ENCODE data around the gene PRDM12.

Gene PRDM12

GRCh38 chr9:130668196-130668595, 3.8 kb downstream of the PRDM12 start:
- H3K9me3 ChIP-seq (replicated peaks in 1 of 11), result no peaks in the 10 kb centered on the region
- no peak overlapping the region for H3K4me2 ChIP-seq
- peaks cover 0 to 38% (median 20%) of the 10 kb centered on the region in 11 experiments; a peak in 15 of 22 replicates for H4K20me1 ChIP-seq
- H3K27ac ChIP-seq, result no peak overlapping the region
- H3K9ac ChIP-seq, result no peak overlapping the region
- H3K4me3 ChIP-seq, result no peak overlapping the region
- peaks cover 55 to 59% (median 57%) of the 10 kb centered on the region in 11 experiments for H3K27me3 ChIP-seq
- H3K36me3 ChIP-seq, result no peaks in the 10 kb centered on the region
- no peak for TF ChIP-seq Cebpa-rat (IDR thresholded peaks at IDR 0.05)
- H3K4me1 ChIP-seq, result peaks cover 0 to 10% (median 0%) of the 10 kb centered on the region in 10 experiments; a peak in 3 of 20 replicates

GRCh38 chr9:130668659-130669058, 4.3 kb downstream of the PRDM12 start:
- Histone ChIP-seq H3K4me1 (peaks cover 0 to 10% (median 0%) of the 10 kb centered on the region in 10 experiments; a peak in 2 of 20 replicates), H3K27me3 (peaks cover 50 to 55% (median 53%) of the 10 kb centered on the region in 11 experiments), H3K4me3 (no peak overlapping the region), H3K27ac (no peak overlapping the region), H4K20me1 (peaks cover 0 to 34% (median 16%) of the 10 kb centered on the region in 11 experiments; a peak in 15 of 22 replicates), H3K9me3 (replicated peaks in 1 of 11) (no peaks in the 10 kb centered on the region), H3K36me3 (no peaks in the 10 kb centered on the region), H3K4me2 (no peak overlapping the region), H3K9ac (no peak overlapping the region)
- no peak for TF ChIP-seq Cebpa-rat (IDR thresholded peaks at IDR 0.05)

GRCh38 chr9:130669965-130670364, 5.6 kb downstream of the PRDM12 start:
- no peak overlapping the region for H3K4me3 ChIP-seq
- H3K9me3 ChIP-seq (replicated peaks in 1 of 11), result no peaks in the 10 kb centered on the region
- no peak overlapping the region for H3K27ac ChIP-seq
- no peaks in the 10 kb centered on the region for H3K36me3 ChIP-seq
- peaks cover 0 to 21% (median 13%) of the 10 kb centered on the region in 11 experiments; a peak in 11 of 22 replicates for H4K20me1 ChIP-seq
- peaks cover 0 to 10% (median 0%) of the 10 kb centered on the region in 10 experiments; a peak in 2 of 20 replicates for H3K4me1 ChIP-seq
- H3K9ac ChIP-seq, result no peak overlapping the region
- H3K4me2 ChIP-seq, result no peak overlapping the region
- TF ChIP-seq Cebpa-rat (IDR thresholded peaks at IDR 0.05), result no peak
- H3K27me3 ChIP-seq, result peaks cover 37 to 42% (median 40%) of the 10 kb centered on the region in 11 experiments

- TF ChIP-seq Cebpa-rat (IDR thresholded peaks at IDR 0.05), result no peak
- no peak overlapping the region for H3K9ac ChIP-seq
- H3K4me1 ChIP-seq, result peaks cover 0 to 10% (median 0%) of the 10 kb centered on the region in 10 experiments; a peak in 2 of 20 replicates
- H3K27me3 ChIP-seq, result peaks cover 30 to 35% (median 33%) of the 10 kb centered on the region in 11 experiments
- peaks cover 0 to 18% (median 10%) of the 10 kb centered on the region in 11 experiments; a peak in 11 of 22 replicates for H4K20me1 ChIP-seq
- no peaks in the 10 kb centered on the region for H3K36me3 ChIP-seq
- H3K4me3 ChIP-seq, result no peak overlapping the region
- no peak overlapping the region for H3K4me2 ChIP-seq
- no peaks in the 10 kb centered on the region for H3K9me3 ChIP-seq (replicated peaks in 1 of 11)
- no peak overlapping the region for H3K27ac ChIP-seq
These were observed 6.2 kb downstream of the PRDM12 start for GRCh38 chr9:130670644-130671043.

DNA sequence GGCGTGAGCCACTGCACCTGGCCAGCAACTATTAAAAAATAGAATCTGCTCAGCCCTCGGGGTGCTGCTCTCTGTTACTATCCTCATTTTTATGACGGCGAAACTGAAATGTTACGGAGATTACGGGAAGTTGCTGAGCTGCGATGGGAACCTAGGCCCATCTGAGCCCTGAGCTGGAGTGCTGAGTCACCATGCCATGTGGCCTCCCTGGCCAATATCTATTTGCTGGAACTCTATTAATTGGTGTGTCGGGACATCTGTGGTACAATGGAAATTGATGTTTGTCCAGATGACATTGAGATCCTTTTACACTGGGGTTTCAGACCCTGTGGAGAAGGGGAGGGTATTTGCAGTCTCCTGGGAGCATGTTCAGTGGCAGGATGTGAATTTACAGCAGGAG, 8.1 kb downstream of the PRDM12 start:
- no peak overlapping the region for H3K4me3 ChIP-seq
- no peaks in the 10 kb centered on the region; a peak in 2 of 22 replicates for H4K20me1 ChIP-seq
- no peak overlapping the region for H3K9ac ChIP-seq
- peaks cover 0 to 10% (median 0%) of the 10 kb centered on the region in 10 experiments; a peak in 2 of 20 replicates for H3K4me1 ChIP-seq
- TF ChIP-seq Cebpa-rat (IDR thresholded peaks at IDR 0.05), result no peak
- peak overlapping the region in 2 of 11 experiments; percentile 5 to 16; a peak in 2 of 22 replicates for H3K4me2 ChIP-seq
- no peaks in the 10 kb centered on the region for H3K36me3 ChIP-seq
- peaks cover 12 to 17% (median 15%) of the 10 kb centered on the region in 11 experiments for H3K27me3 ChIP-seq
- no peaks in the 10 kb centered on the region for H3K9me3 ChIP-seq (replicated peaks in 1 of 11)
- H3K27ac ChIP-seq, result no peak overlapping the region; a peak in 1 of 22 replicates

- H3K9ac ChIP-seq, result no peak overlapping the region
- no peaks in the 10 kb centered on the region for H3K36me3 ChIP-seq
- no peak for TF ChIP-seq Cebpa-rat (IDR thresholded peaks at IDR 0.05)
- peak overlapping the region in 2 of 11 experiments; percentile 5 to 16; a peak in 2 of 22 replicates for H3K4me2 ChIP-seq
- peaks cover 6 to 11% (median 8%) of the 10 kb centered on the region in 11 experiments for H3K27me3 ChIP-seq
- H3K27ac ChIP-seq, result no peak overlapping the region; a peak in 1 of 22 replicates
- H3K9me3 ChIP-seq (replicated peaks in 1 of 11), result no peaks in the 10 kb centered on the region
- H3K4me1 ChIP-seq, result peaks cover 0 to 10% (median 0%) of the 10 kb centered on the region in 10 experiments; a peak in 2 of 20 replicates
- H4K20me1 ChIP-seq, result 0 out of 22 replicates have a peak, but pooled peaks cover 0 to 3% (median 0%) of the 10 kb centered on the region in 11 experiments
- no peak overlapping the region for H3K4me3 ChIP-seq
These were observed 8.7 kb downstream of the PRDM12 start for GRCh38 chr9:130672933-130673615.

DNA sequence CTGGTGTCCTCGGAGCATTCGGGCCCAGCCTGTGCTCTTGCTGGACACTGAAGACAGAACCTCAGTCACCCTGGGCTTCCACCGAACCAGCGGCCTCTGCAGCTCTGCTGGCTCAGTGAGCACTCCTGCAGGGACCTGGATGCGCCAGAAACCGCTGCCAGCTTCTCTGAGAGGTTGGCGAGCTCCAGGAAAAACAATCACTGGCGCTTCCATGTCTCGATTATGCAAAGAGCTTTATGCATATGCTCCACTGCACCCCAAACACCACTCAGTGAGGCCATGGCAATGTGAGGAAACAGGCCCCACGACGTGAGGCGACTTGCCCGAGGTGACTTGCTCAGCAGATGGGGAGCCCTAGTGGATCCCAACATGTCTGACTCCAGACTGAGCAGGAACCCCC, 11.0 kb downstream of the PRDM12 start:
- no peak overlapping the region for H3K27ac ChIP-seq
- no peak overlapping the region for H3K4me3 ChIP-seq
- TF ChIP-seq Cebpa-rat (IDR thresholded peaks at IDR 0.05), result no peak
- H3K9ac ChIP-seq, result no peak overlapping the region
- peaks cover 0 to 13% (median 0%) of the 10 kb centered on the region in 11 experiments; a peak in 1 of 22 replicates for H4K20me1 ChIP-seq
- peaks cover 0 to 11% (median 6%) of the 10 kb centered on the region in 11 experiments; a peak in 7 of 22 replicates for H3K27me3 ChIP-seq
- H3K36me3 ChIP-seq, result no peaks in the 10 kb centered on the region
- H3K4me2 ChIP-seq, result no peak overlapping the region
- H3K4me1 ChIP-seq, result peaks cover 0 to 10% (median 0%) of the 10 kb centered on the region in 10 experiments; a peak in 2 of 20 replicates
- no peaks in the 10 kb centered on the region for H3K9me3 ChIP-seq (replicated peaks in 1 of 11)

- Histone ChIP-seq H3K4me2 (no peak overlapping the region), H3K36me3 (no peaks in the 10 kb centered on the region), H3K4me3 (no peak overlapping the region), H3K9ac (no peak overlapping the region), H3K27me3 (peaks cover 4 to 29% (median 17%) of the 10 kb centered on the region in 11 experiments; a peak in 18 of 22 replicates), H4K20me1 (peaks cover 0 to 13% (median 0%) of the 10 kb centered on the region in 11 experiments; a peak in 1 of 22 replicates), H3K9me3 (replicated peaks in 1 of 11) (no peaks in the 10 kb centered on the region), H3K27ac (no peak overlapping the region), H3K4me1 (peaks cover 0 to 18% (median 7%) of the 10 kb centered on the region in 10 experiments; a peak in 15 of 20 replicates)
- no peak for TF ChIP-seq Cebpa-rat (IDR thresholded peaks at IDR 0.05)
These were observed 12.9 kb downstream of the PRDM12 start for GRCh38 chr9:130677252-130677651.
